ENCODE results near the gene LDB1.

The LDB1 gene

GRCh38 chr10:102134416-102134815 is 14.2 kb upstream of the LDB1 start:
- no peak for DNase-seq

GRCh38 chr10:102133373-102134195 is 13.4 kb upstream of the LDB1 start:
- DNase-seq, result peak; percentile 57

- peak; percentile 96 for DNase-seq
Measured at GRCh38 chr10:102132563-102133372, 12.6 kb upstream of the LDB1 start, which contains the start of gene PPRC1. TSS of gene PPRC1 (plus strand) at chr10:102133040. CDS start at chr10:102133069, 29 bp downstream.

DNA sequence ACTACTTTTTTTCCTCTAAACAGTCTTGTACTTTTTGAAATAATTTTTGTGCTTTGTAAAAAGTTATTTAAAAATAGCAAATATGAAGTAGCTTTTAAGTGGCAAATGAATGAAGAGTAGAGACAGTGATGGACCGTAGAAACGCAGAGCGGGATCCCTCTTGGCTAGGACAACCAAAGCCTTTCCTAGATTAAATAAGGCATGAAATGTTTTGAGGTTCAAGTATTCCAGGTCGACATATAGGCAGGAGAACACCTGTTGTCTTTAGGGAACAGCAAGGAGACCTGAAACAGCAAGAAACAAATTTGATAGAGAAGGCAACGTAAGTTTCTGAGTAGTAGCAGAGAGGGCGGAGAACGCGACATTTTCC is 12.0 kb upstream of the LDB1 start:
- DNase-seq, result no peak

DNA sequence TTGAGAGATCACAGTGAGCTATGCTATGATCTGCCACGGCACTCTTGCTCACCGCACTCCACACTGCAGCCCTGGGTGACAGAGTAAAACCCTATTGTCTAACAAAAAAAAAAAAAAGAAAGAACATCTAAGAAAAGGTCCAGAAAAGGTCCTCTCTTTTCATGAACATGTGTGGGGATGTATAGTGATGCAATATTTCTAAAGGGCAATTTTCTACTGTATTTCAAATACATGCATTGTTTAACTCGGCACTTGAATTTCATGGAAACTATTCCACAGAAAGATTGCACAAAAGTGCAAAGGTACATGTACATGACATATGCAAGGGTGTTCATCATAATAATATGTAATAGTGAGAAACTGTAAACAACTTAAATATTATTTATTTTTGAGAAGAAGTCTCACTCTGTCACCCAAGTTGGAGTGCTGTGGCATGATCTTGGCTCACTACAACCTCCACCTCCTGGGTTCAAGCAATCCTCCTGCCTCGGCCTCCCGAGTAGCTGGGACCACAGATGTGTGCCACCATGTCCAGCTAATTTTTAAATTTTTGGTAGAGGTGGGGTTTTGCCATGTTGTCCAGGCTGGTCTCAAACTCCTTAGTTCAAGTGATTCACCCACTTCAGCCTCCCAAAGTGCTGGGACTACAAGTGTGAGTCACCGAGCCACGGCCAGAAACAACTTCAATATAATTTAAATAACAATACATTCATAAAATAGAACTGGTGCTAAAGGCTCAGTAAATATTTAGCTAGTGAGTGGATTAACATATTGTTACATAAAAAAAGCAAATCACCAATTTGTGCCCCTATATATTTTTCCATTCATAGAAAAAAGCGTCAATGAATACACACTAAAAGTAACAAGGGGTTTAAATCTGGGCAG is 11.4 kb upstream of the LDB1 start:
- DNase-seq, result no peak

DNA sequence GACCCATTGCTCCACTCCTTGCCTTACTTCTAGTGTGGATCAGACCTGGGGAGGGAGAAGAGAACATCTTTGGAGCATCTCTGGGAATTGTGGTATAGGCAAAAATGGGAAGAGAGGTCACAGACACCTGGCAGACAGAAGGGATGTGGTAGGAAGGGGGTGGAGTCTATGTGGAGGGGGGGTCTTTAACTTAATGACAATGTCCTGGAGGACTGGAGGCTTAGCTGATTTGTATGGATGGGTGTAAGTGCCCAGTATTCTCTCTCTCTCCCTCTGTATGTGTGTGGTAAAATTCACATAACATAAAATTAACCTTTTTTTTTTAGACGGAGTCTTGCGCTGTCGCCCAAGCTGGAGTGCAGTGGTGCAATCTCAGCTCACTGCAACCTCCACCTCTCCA is 3.1 kb upstream of the LDB1 start:
- no peak for DNase-seq

- DNase-seq, result no peak
Measured at GRCh38 chr10:102122450-102122849, 2.3 kb upstream of the LDB1 start.

- no peak for DNase-seq
Measured at GRCh38 chr10:102121739-102122372, 1.7 kb upstream of the LDB1 start.

DNA sequence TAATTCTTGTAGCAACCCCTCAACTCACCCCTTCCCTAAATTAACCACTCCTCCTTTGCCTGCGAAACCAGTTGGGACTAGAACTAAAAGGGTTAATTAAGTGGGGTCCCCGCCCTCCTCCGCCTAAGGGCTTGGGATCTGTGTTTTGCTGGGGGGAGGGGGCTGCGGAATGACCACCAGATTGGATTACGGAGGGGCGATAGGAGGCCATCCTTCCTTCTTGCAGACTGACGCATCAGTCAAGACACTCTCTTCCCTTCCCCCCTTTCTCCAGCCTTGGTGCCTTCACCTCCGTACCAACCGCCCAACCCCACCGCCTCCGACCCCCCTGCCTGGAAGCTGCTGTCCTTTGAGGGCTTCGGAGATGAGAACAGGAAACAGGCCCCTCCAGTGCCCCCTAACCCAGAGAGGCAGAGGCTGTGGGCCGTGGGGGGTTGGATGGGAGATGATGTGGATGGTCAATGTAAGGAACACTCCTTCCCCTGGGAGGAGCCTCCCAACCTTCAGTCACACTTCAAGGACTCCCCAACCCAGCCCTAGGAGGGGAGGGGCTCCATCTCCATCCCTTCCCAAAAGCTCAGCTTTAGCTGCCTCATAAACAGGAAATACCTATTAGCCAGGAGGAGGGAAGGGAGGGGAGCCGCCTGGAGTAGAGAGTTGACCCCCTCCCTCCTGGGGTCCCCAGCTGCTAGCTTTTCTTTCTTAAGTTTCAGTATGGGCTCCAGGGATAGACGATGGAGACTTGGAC is 997 bp upstream of the LDB1 start:
- DNase-seq, result peak; percentile 38

- peak; percentile 54 for DNase-seq
Measured at GRCh38 chr10:102119417-102120141, 589 bp downstream of the LDB1 start.

GRCh38 chr10:102118867-102119266 is 1.3 kb downstream of the LDB1 start:
- DNase-seq, result no peak

GRCh38 chr10:102117391-102118159 is 2.6 kb downstream of the LDB1 start:
- peak; percentile 70 for DNase-seq

DNA sequence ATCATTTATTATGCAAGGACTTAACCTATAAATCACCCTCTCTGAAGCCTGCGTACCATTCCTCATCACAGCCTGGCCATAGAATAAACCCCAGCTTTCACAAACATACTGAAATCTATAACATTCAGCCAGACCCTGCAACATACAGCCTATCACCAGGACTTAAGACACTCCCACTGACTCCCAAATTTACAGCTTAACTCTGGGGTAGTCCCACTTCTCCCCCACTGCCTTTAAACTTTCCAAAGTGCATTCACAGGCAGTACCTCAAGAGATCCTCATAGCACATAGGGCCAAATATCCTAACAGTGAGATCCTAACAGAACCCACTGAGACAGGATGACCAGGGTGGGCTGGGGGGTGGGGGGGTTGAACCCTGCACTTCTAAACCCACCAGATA is 3.5 kb downstream of the LDB1 start:
- DNase-seq, result no peak

- DNase-seq, result peak; percentile 42
Measured at GRCh38 chr10:102115775-102116174, 4.4 kb downstream of the LDB1 start.

DNA sequence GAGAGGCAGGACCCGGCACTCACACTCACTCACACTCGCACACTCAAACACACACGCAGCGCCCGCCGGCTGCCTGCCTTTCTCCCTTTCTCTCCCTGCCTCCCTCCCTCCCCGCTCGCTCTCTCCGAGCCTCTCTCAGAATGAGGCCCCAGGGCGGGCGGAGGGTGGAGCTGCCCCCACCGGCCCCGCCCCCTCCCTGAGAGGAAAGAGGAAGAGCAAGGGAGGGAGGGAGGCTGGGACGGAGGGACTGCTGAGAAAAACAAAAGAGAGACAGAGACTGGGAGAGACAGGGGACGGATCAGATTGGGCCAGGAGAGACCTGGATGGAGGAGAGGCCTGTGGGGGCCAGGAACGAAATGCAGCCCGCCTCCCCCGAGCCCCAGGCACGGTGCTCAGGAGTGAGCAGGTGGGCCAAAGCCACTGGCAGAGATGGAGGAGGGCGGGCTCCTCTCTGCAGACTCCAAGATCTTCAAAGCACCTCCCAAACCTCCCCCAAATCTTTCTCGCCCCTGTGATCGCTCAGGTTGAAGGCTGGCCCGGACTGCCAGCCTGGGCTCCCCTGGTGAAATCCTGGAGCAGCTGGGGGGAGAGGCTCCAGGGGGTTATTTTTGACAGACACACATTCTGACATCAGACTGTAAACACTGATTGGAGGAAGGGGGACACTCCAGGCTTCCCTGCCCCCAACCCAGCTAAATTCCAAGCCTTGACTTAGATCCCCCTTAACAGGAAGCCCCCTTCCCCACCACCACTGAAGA is 5.1 kb downstream of the LDB1 start:
- DNase-seq, result peak; percentile 91

DNA sequence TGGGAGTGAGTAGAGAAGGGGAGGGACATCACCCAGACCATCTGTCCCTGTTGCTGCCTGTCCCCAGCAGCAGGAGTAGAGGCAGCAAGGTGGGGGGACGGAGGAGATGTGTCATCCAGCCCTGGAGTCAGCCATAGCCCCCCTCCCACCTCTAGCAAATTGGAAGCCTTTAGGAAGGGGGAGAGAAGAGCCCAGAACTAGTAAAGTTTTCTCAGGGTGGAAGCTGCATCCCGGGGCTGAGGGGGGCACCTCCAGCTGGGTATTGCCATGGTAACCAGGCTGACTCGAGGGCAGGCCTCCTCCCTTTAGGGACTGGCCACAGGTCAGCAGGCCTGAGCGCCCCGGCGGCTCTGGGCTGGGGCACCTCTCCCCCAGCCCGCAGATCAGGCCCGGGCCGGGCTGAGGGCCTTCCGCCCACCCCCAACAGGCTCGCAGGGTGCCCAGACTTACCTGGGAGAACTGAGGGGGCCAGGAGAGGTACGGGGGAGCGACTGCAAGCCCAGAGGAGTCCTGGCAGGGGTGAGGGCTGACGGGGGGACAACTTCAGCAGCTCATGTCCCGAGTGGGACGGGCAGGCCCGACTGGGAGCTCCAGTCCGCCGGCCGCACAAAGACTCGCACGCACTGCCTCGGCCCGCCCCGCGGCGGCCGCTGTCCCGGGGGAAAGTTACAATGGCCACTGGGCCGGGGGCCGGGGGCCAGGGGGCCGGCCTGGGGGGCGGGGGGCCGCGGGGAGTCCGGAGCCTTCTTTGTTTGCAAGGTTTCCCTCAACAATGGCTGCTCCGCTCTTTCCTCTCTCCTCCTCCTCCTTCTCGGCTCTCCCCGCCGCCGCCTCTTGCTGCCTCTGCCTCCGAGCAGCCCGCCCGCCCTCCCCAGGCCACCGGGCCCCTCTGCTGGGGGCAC is 6.0 kb downstream of the LDB1 start:
- DNase-seq, result peak; percentile 14

DNA sequence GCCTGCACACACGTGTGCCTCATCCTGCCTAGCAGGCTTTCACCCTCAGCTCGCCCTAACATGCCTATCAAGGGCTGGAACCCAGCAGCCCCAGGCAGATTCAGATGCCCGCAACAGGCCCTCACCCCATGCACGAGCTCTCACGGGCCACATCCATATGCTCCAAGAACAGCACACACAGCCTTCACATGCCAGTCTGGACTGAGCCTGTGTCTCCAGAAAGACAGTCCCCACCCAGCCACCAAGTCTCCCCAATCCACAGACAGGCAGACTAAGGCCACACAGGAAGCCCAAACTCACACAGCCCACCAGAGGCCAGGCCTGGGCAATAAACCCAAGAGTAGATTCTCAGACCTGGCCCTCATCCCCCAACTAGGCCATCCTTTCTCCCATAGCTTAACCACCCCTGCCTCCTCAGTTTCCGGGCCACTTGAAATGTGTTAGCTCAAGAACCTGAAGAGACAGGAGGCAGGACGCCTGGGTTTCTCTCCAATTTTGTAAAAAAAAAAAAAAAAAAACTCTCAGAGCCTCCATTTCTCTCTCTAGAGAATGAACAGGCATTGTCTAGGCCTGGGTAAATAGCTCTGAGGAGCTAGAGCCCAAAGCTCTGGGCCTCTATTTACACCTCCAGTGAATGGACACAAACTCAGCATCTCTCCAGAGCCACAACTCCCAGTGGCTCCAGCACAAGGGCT is 6.8 kb downstream of the LDB1 start:
- DNase-seq, result peak; percentile 27

Data from CD4-positive, alpha-beta T cell treated with Interleukin-17A for 4 hours (primary cell).